Dedifferentiated amniotic fluid mesenchymal stem cell (primary cell): ENCODE measurements around the gene TRPM8.
"Not testable (repeated sequence)": the region's sequence is repeated elsewhere in the genome, so short reads cannot be mapped to it uniquely, and the experiment has no call there.

Experiments
- DNase-seq: peaks from one replicate; pipeline ENCODE4 v3.0.0-alpha.2; 2016; ENCODE audit errors: extremely low spot score

The TRPM8 gene

DNA sequence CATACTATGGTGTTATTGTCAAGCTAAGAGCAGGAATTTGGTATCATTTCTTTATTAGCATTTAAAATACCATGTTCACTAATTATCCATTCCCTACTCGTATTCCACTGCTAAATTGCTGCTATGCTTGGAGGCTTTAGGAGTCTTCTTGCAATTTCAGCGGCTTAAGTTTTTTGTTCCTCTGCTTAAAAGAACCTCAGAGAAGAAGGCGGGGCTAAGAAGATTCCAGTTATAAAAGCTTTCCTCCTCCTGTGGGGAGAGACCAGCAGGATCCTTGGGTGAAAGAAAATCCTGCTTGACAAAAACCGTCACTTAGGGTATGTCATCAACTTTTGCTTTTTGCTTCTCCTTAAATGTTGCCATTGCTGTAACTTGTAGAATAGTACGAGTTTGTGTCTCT lies at the start of gene TRPM8:
Gene TRPM8 (plus strand): TSS at position 258 of the 400 bp plus-strand sequence. CDS start 9,165 bp downstream, outside the sequence.
- DNase-seq = no peak

DNA sequence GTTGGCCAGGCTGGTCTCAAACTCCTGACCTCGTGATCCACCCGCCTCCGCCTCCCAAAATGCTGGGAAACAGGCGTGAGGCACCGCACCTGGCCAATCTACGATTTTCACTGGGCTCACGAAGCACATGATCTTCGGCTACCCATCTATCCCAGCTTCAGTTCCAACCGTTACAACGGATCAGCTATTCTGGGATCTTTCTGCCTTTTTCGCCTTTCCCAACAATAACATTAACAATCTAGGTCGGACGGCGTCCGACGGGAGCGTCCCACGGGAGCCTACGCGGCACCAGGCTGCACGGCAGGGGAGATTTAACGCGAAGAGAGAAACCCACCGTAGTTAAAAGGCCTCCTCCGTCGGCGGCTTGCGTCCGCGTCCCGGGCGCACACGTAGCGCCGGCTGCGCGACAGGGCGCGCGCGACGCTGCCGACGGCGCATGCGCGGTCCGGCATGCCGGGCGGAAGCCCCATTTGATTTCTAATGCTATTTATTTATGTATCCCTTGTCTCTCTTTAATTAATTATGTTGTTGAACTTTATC lies 49.1 kb upstream of the TRPM8 start, which contains the start of gene MSL3B:
Gene MSL3B (minus strand): TSS at position 394 of the 540 bp plus-strand sequence.
- no peak for DNase-seq

DNA sequence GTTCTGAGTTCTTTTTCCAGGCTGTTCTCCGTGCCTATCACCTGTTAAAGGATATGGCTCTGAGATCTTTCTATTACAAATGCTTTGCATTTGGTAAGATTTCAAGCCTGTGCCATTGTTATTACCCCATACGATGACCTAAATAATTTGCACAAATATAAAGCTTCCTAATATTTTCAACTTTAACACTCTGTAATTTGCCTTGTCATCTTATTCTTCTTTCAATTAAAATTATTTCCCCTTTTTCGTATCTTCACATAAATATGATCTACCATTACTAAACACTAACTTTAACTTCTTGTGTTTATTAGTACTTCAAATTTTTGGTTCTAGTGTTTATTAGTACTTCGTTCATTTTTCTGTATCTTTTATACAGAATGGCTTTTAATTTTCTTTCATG lies 45.7 kb upstream of the TRPM8 start:
- DNase-seq = no peak

GRCh38 chr2:233872125-233872524 lies 45.0 kb upstream of the TRPM8 start:
- DNase-seq = not testable (repeated sequence)

- DNase-seq = no peak
These were observed 34.8 kb upstream of the TRPM8 start for GRCh38 chr2:233882353-233882752.

DNA sequence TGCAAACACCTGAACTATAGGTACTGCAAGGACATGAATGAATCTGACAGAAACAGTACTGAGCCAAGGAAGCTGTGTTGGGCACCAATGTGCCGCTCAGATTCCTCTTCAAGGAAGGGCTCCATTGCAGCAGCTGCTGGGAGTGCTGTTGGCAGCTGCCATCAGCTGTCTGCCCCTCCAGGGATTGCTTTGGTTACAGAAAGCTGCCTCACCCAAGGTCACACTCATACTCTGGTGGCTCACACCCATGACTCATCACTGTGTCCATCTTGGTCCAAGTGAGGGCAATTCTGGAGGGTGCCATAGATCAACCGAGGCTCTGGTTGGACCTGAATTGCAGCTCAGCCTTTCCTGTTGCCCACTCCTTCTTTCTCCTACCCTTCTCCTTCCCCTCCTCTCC lies 24.4 kb upstream of the TRPM8 start:
- no peak for DNase-seq

DNA sequence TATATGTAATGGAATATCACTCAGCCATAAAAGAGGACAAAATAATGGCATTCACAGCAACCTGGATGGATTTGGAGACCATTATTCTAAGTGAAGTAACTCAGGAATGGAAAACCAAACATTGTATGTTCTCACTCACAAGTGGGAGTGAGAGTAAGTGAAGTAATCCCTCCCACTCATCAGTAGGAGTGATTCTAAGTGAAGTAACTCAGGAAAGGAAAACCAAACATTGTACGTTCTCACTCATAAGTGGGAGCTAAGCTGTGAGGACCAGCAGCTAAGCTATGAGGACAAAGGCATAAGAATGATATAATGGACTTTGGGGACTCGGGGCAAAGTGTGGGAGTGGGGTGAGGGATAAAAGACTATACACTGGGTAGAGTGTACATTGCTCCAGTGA lies 20.9 kb upstream of the TRPM8 start:
- not testable (repeated sequence) for DNase-seq

DNA sequence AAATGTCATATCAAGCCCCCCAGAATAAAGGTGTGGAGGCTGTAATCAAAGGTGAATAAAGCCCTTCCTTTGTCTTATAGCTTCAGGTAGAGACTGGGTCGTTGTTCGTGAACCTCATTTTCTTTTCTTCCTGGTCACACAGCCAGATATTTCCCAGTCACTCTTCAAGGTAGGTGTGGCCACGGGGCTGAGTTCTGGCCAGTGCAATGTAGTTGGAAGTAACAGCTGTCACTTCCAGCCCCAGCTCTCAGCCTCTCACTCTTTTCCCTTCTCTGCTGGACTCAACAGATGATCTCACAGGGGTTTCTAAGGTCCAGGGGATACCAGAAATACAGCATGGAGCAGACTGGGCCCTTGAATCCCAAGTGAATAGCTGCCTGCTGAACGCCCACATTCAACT lies 15.8 kb upstream of the TRPM8 start:
- DNase-seq = no peak

DNA sequence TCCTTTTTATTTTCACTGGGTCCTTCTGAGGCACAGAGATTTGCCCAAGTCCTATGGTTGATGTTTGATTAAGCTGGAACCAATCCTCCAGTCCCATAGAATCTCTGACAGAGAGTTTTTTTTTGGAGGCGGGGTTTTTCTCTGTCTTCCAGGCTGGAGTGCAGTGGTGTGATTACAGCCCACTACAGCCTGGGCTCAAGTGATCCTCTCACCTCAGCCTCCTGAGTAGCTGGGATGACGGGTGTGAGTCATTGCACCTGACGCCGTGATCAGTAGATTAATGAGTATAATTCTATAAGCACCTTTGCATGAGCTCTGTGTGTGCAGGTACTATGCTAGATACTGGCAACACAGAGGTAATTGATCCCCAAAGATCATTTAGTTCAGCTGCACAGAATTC lies 15.3 kb upstream of the TRPM8 start:
- no peak for DNase-seq

- no peak for DNase-seq
These were observed 11.2 kb upstream of the TRPM8 start for GRCh38 chr2:233905945-233906344.

DNA sequence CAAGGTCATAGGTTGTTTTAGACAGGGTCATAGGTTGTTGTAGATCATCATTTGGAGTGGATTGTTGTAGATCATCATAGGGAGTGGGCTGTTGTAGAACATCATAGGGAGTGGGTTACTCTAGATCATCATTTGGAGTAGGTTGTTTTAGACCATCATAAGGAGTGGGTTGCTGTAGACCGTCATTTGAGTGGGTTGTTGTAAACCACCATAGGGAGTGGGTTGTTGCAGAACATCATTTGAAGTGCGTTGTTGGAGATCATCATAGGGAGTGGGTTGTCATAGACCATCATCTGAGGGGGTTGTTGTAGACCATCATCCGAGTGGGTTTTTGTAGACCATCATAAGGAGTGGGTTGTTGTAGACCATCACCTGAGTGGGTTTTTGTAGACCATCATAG lies 9.5 kb upstream of the TRPM8 start:
- no peak for DNase-seq

DNA sequence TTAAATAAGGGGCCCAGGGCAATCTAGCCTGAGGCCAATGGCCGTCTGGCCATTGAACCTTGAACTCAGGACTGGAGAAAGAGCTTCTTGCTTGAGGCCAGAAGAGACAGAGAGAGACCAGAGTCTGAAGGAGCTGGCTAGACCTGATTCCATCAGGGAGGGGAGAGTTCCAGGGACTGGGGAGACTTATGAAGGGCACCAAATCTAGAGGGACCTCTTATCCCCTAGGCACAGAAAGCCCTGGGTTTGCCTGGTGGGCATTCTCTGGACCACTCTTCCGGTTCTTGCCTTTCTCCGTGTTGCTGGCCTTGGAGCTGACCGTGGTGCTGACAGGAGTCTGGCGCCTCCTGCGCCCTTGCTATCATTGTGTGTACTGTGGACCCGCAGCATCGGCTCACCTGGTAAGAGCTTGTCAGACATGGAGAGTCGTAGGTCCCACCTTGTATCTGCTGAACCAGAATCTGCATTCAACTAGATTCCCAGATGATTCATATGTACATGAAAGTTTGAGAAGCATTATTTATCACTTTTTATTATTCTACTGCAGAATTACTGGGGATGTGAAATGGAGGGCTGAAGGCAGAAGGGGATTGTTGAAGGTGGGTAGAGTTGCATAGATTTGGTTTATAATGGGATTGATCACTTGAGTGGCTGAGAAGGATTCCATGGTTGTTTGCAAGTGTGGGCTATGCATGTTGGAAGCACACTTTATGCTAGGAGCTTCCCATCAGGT lies 4.3 kb upstream of the TRPM8 start:
- DNase-seq = peak; percentile 17

DNA sequence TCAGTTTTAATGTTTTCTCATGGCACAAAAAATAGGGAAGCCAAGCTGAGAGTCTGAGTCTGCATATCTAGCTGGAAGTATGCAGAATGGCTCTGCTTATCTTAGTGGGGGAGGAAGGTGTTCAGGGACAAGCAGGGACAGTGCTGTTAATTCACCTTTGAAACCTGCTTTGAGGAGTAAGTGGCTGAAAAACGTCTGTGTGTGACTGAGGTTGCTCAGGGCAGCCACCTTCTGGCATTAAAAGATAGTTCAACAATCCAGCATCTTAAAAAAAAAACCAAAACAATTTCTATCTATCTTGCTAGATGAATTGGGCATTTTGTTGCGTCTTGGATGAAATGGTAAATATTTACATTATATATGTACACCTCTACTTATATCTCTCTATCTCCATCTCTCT lies 2.0 kb upstream of the TRPM8 start:
- no peak for DNase-seq

DNA sequence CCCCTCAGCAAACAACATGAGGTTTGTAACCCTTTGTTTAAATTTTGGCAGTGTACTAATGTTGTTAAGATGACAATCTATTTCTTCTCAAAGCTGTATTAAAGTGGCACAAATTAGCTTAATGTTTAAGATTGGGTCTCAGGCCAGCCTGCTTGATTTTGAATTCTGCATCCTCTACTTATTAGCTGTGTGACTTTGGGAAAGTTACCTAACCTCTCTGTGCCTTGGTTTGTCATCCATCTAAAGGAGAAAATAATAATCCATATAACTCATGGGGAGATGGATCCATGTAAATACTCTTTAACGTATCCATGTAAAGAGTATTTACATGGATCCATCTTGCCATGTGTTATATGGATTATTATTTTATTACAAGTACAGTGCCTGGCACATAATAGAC lies 2.1 kb downstream of the TRPM8 start:
- no peak for DNase-seq

GRCh38 chr2:233919938-233920337 lies 2.8 kb downstream of the TRPM8 start:
- DNase-seq = no peak

DNA sequence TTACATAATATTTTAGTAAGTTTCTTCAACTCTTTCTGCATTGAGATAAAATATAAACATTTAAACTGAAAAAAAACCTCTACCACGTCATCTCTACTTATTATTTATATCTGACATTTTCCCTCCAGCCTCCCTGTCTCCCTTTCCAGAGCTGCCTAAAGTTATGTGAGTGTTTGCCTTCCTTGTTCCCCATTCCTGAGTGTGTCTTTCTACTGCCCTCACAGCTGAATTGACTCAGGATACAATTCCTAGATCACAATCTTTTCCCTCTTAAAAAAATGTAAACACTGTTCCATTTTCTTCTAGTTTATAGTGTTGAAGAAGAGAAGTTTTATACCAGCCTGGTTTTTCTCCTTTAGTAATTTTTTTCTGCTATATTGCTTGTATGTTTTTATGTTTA lies 5.3 kb downstream of the TRPM8 start:
- peak; percentile 19 for DNase-seq

DNA sequence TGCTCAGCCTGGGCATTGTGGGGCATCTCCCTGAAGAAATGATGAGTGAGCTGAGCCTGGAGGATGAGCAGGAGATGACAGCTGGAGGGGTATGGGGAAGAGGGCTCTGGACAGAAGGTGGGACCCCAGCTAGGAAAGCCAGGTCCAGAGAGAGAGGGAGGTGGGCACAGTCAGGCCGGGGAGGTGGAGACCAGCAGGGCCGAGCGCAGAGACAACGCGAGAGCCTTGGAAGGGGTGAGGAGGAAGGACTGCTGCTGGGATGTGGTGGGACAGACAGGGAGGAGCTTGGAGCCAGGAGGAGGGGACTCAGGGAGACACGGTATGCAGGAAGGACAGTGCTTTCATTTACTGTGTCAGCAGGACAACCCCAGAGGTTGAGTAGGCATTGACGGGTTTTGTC lies 8.2 kb downstream of the TRPM8 start:
- no peak for DNase-seq

GRCh38 chr2:233926806-233927205 lies 9.6 kb downstream of the TRPM8 start:
- no peak for DNase-seq

- no peak for DNase-seq
These were observed 11.6 kb downstream of the TRPM8 start for GRCh38 chr2:233928594-233929351.

DNA sequence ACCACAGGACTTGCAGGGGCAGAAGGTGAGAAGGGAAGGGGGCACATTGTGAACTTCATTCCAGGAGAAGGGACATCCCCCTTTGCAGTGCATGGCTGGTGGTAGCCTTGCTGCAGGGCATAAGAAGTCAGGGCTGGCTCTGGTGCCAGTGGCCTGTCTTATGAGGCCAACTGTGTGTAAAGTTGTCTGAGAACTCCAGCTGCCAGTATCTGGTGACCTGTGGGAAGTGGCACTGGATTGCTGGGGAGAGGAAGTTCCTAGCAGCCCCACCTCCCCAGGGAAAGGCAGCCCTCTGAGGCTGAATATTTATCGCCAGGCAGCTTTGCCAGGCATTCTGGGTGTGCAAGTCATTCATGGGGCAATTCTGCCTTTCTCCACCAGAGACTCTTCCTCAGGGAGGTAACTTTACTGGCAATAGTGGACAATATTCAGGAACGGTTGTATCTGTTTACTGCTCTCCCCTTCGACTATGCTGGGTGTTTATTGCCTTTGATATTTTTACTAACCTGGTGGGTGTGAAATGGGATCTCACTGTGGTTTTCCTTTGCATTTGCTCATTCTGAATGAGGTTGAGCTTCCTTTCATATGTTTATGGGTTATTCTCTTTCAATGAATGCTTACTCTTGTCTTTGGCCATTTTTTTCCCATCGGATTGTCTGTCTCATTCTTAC lies 12.3 kb downstream of the TRPM8 start:
- DNase-seq = no peak

- no peak for DNase-seq
These were observed 17.4 kb downstream of the TRPM8 start for GRCh38 chr2:233934524-233934923.

GRCh38 chr2:233935426-233935825 lies 18.3 kb downstream of the TRPM8 start:
- DNase-seq = no peak
